HepG2 (cell line): ENCODE data around the gene PXMP2. TPM values are rescaled to one million over a fixed set of nuclear protein-coding genes. Genes with fewer than 3 reads are reported as not detected.

Experiments used
- ATAC-seq: fragments of 200-7000 bp; cut with Tn5 transposase; 3 replicates; pipeline ENCODE4 v1.9.1; 2020; ENCODE audit warnings: mild to moderate bottlenecking, moderate library complexity
- BruUV-seq: library from RNA; stranded (reverse); fragments of 400-500 nt; replicated peaks from 2 replicates; lab custom pipeline; 2021; lab: Mats Ljungman, UMichigan
- CTCF ChIA-PET: fragments of 300-600 bp; formaldehyde crosslinking; extraction: SDS; loops from one replicate; lab custom pipeline; 2021; ENCODE audit warnings: low total read pairs, inconsistent platforms, low intra/inter-chr PET ratio; lab: Yijun Ruan, JAX
- POLR2A ChIA-PET: fragments of 350-600 bp; sonication (Branson Sonifier 250); formaldehyde crosslinking; loops from one replicate; lab custom pipeline; 2020; ENCODE audit warnings: antibody characterized with exemption, inconsistent platforms; lab: Yijun Ruan, JAX
- DNase-seq: peaks from one replicate; pipeline ENCODE4 v3.0.0-alpha.2; 2015; ENCODE audit warnings: low spot score
- FAIRE-seq: peaks from 3 replicates; lab custom pipeline; 2011; peaks lifted over from hg19 to GRCh38; lab: Jason Lieb, UNC
- H2AFZ ChIP-seq: one replicate; pipeline ENCODE4 v1.6.1; 2011; ENCODE audit warnings: low read length, inconsistent platforms
- H3K27ac ChIP-seq: fragments of 300-600 bp; 3 replicates; pipeline ENCODE4 v1.8.0; 2011; ENCODE audit warnings: mixed run types, mild to moderate bottlenecking, mixed read lengths, low read length, inconsistent platforms; ENCODE audit not compliant: insufficient read depth; ENCODE audit errors: extremely low read length
- H3K27me3 ChIP-seq, 2 experiments: fragments of 200-600 bp in 1 of 2; 2 replicates in 1 of 2; 3 replicates in 1 of 2; pipeline versions ENCODE4 v1.6.0 to v1.8.0; 2011; ENCODE audit warnings: low read length in 2 of 2, mild to moderate bottlenecking in 2 of 2, moderate library complexity in 2 of 2, inconsistent platforms in 1 of 2; ENCODE audit not compliant: insufficient read depth in 2 of 2, control insufficient read depth in 1 of 2
- H3K36me3 ChIP-seq, 2 experiments: fragments of 200-600 bp in 1 of 2; replicated peaks in 1 of 2; 2 replicates in 1 of 2; 3 replicates in 1 of 2; pipeline versions ENCODE4 v1.5.1 to v1.8.0; 2011; ENCODE audit warnings: low read length in 2 of 2, inconsistent platforms in 1 of 2; ENCODE audit not compliant: insufficient read depth in 2 of 2, control insufficient read depth in 1 of 2
- H3K4me1 ChIP-seq: 2 replicates; pipeline ENCODE4 v1.5.1; 2012; ENCODE audit warnings: low read length, inconsistent platforms; ENCODE audit not compliant: insufficient read depth
- H3K4me2 ChIP-seq: 2 replicates; pipeline ENCODE4 v1.6.0; 2011; ENCODE audit warnings: low read depth, low read length, inconsistent platforms
- H3K4me3 ChIP-seq, 3 experiments: fragments of 200-600 bp in 1 of 3; sonication (generic), shearing (Covaris generic) in 1 of 3; replicated peaks in 1 of 3; 2 replicates each; pipeline ENCODE4 v1.5.1; 2011 to 2016; ENCODE audit warnings: low read length in 3 of 3, inconsistent platforms in 2 of 3, low read depth in 2 of 3, mild to moderate bottlenecking in 2 of 3, control low read depth in 1 of 3, mixed read lengths in 1 of 3; ENCODE audit not compliant: insufficient read depth in 1 of 3
- H3K79me2 ChIP-seq: one replicate; pipeline ENCODE4 v1.6.1; 2011; ENCODE audit warnings: low read length, inconsistent platforms; ENCODE audit not compliant: insufficient read depth
- H3K9ac ChIP-seq: 2 replicates; pipeline ENCODE4 v1.6.0; 2011; ENCODE audit warnings: mild to moderate bottlenecking, low read depth, low read length, inconsistent platforms; ENCODE audit not compliant: insufficient read depth
- H3K9me3 ChIP-seq: 2 replicates; pipeline ENCODE4 v1.5.1; 2012; ENCODE audit warnings: mild to moderate bottlenecking, low read length
- H4K20me1 ChIP-seq: 2 replicates; pipeline ENCODE4 v1.6.0; 2011; ENCODE audit warnings: inconsistent platforms, mild to moderate bottlenecking, low read length, moderate library complexity; ENCODE audit not compliant: insufficient read depth
- ATF4 ChIP-seq, 2 experiments: fragments of 450-650 bp in 1 of 2; sonication (generic) in 1 of 2; formaldehyde crosslinking; IDR thresholded peaks; 2 replicates each; pipeline versions ENCODE4 v1.5.0 to v1.8.0; 2020 to 2022; ENCODE audit warnings: mild to moderate bottlenecking in 1 of 2, missing genetic modification reagents in 1 of 2
- ATF6 ChIP-seq: sonication (generic); formaldehyde crosslinking; conservative IDR thresholded peaks from 2 replicates; pipeline ENCODE4 v1.4.0; 2020; ENCODE audit warnings: missing genetic modification reagents
- CENPBD1 ChIP-seq: sonication (generic); formaldehyde crosslinking; IDR thresholded peaks from 2 replicates; pipeline ENCODE4 v1.8.0; 2022; ENCODE audit warnings: missing genetic modification reagents, low read depth, mild to moderate bottlenecking, borderline replicate concordance
- MEIS1 ChIP-seq: sonication (generic); formaldehyde crosslinking; IDR thresholded peaks from 2 replicates; pipeline ENCODE4 v1.9.0; 2021; ENCODE audit warnings: mild to moderate bottlenecking, missing genetic modification reagents, moderate library complexity, borderline replicate concordance
- MLLT10 ChIP-seq: sonication (generic); formaldehyde crosslinking; IDR thresholded peaks from 2 replicates; pipeline ENCODE4 v1.4.0; 2020; ENCODE audit warnings: missing genetic modification reagents
- NR2C2 ChIP-seq: sonication (generic); formaldehyde crosslinking; IDR thresholded peaks from 2 replicates; pipeline ENCODE4 v1.4.0; 2020; ENCODE audit warnings: missing genetic modification reagents, mild to moderate bottlenecking, moderate library complexity, borderline replicate concordance
- RBM22 ChIP-seq: fragments of 200-400 bp; formaldehyde crosslinking; optimal IDR thresholded peaks from 2 replicates; pipeline ENCODE3; 2017; ENCODE audit warnings: mild to moderate bottlenecking, low read length, moderate library complexity
- SOX6 ChIP-seq, 2 experiments: fragments of 450-650 bp in 1 of 2; sonication (generic) in 1 of 2; formaldehyde crosslinking in 1 of 2; IDR thresholded peaks; 2 replicates each; pipeline versions ENCODE4 v1.4.0 to v1.6.1; 2017 to 2020; ENCODE audit warnings: antibody characterized with exemption in 1 of 2, mild to moderate bottlenecking in 1 of 2, missing genetic modification reagents in 1 of 2
- STAT5B ChIP-seq: sonication (generic); formaldehyde crosslinking; IDR thresholded peaks from 2 replicates; pipeline ENCODE4 v1.4.0; 2020; ENCODE audit warnings: missing genetic modification reagents
- TBL1XR1 ChIP-seq: fragments of 150-350 bp; IDR thresholded peaks from 2 replicates; pipeline ENCODE4 v1.6.1; 2014; ENCODE audit warnings: borderline replicate concordance, low read length; ENCODE audit not compliant: partially characterized antibody
- THAP7 ChIP-seq: sonication (generic); formaldehyde crosslinking; IDR thresholded peaks from 2 replicates; pipeline ENCODE4 v1.8.1; 2023; ENCODE audit warnings: mild to moderate bottlenecking, missing genetic modification reagents
- ZFYVE20 ChIP-seq: sonication (generic); formaldehyde crosslinking; IDR thresholded peaks from 2 replicates; pipeline ENCODE4 v1.8.0; 2023; ENCODE audit warnings: low read depth, mild to moderate bottlenecking, moderate library complexity, missing genetic modification reagents, borderline replicate concordance
- ZNF180 ChIP-seq: sonication (generic); formaldehyde crosslinking; IDR thresholded peaks from 2 replicates; pipeline ENCODE4 v1.4.0; 2020; ENCODE audit warnings: low read depth, missing genetic modification reagents, borderline replicate concordance
- ZNF274 ChIP-seq: sonication (generic); formaldehyde crosslinking; IDR thresholded peaks from 2 replicates; pipeline ENCODE4 v1.5.1; 2020; ENCODE audit warnings: mild to moderate bottlenecking, missing genetic modification reagents
- ZNF382 ChIP-seq: sonication (generic); formaldehyde crosslinking; IDR thresholded peaks from 2 replicates; pipeline ENCODE4 v1.5.0; 2020; ENCODE audit warnings: missing genetic modification reagents, mild to moderate bottlenecking, borderline replicate concordance
- ZNF549 ChIP-seq: sonication (generic); formaldehyde crosslinking; IDR thresholded peaks from 2 replicates; pipeline ENCODE4 v1.5.0; 2020; ENCODE audit warnings: missing genetic modification reagents
- ZNF883 ChIP-seq: sonication (generic); formaldehyde crosslinking; IDR thresholded peaks from 2 replicates; pipeline ENCODE4 v1.5.1; 2020; ENCODE audit warnings: mild to moderate bottlenecking, missing genetic modification reagents; ENCODE audit errors: not compliant biosample characterization
- WGBS: methylation state at CpG from one replicate; pipeline ENCODE4 v1.1.6; 2017; ENCODE audit warnings: low lambda C conversion rate; 5-methylcytosine and 5-hydroxymethylcytosine counted together
- in situ Hi-C: cut with HindIII; loops from 2 replicates; pipeline ENCODE4 v1.10.0; 2017; ENCODE audit warnings: low pct_unique_long_range_greater_than_20kb; ENCODE audit not compliant: extremely low pct_ligation_motif_present
- intact Hi-C: fragments of 100-400 bp; cut with micrococcal nuclease; formaldehyde crosslinking; loops from one replicate; pipeline ENCODE4 v1.10.0; 2022; ENCODE audit not compliant: unreplicated experiment
- polyA plus RNA-seq, 8 experiments: library from polyadenylated mRNA; depleted of rRNA in 3 of 8; stranded (reverse) in 7 of 8; unstranded in 1 of 8; fragments of >200 nt; fragmentation: Illumina TruSeq in 4 of 8; extraction: Trizol in 4 of 8; gene quantifications; 2 replicates each; pipeline versions ENCODE4 v1.2.1 to v1.2.3, GENCODE V29; 2011 to 2016; ENCODE audit warnings: low read depth in 4 of 8, missing spikeins in 1 of 8, mixed read lengths in 1 of 8; ENCODE audit not compliant: insufficient read depth in 1 of 8
- total RNA-seq, 5 experiments: library from RNA; depleted of rRNA; stranded (reverse); fragments of >200 nt; fragmentation: Illumina TruSeq; extraction: Trizol; gene quantifications; 2 replicates each; pipeline ENCODE4 v1.2.3, GENCODE V29; 2016; ENCODE audit warnings: low read depth in 1 of 5

Gene PXMP2
- total and polyA plus RNA-seq, 2 of the 13 experiments (the other 11 are each of a cell fraction or from before 2014, with no cell fraction given): 25.5 to 42.9 TPM

GRCh38 chr12:132687211-132688164 is at the start of gene PXMP2, which contains the start of gene POLE (continued):
- peak; percentile 49; the same call in 1 of the 2 replicates for TF ChIP-seq ZFYVE20 (CRISPR knock-in tag)
- TF ChIP-seq ZNF382 (CRISPR knock-in tag): no peak
- TF ChIP-seq RBM22: no peak
- no peak; the same call in 1 of the 2 replicates for TF ChIP-seq NR2C2 (CRISPR knock-in tag)
- no peak for TF ChIP-seq THAP7
- TF ChIP-seq ZNF274: peak; percentile 51; the same call in 1 of the 2 replicates
- TF ChIP-seq ATF4 (CRISPR knock-in tag; IDR thresholded peaks at IDR 0.05): 0 out of 4 replicates have a peak, but pooled peaks of 1 of the 2 experiments have one; percentile 11
- 0 out of 2 replicates have a peak, but pooled peaks have one; percentile 22 for TF ChIP-seq STAT5B (CRISPR knock-in tag)

- Histone ChIP-seq H3K9ac (no peak overlapping the region), H3K27ac (no peak overlapping the region), H3K36me3 (peaks cover 41 to 81% of the 10 kb centered on the region in 2 experiments; a peak in 4 of 5 replicates), H2AFZ (no peak overlapping the region), H3K79me2 (no peaks in the 10 kb centered on the region), H4K20me1 (no peaks in the 10 kb centered on the region; the same call in 1 of the 2 replicates), H3K4me2 (no peak overlapping the region), H3K9me3 (no peaks in the 10 kb centered on the region), H3K27me3 (no peaks in the 10 kb centered on the region), H3K4me1 (no peaks in the 10 kb centered on the region), H3K4me3 (no peak overlapping the region)
- ChIA-PET CTCF (no interaction called here), POLR2A (no interaction called here)
- 95% methylated on average over 14 of the region's 18 CpGs for WGBS
- in situ Hi-C loops (no loop called here), intact Hi-C loops (no loop called here)
- FAIRE-seq (no peak), ATAC-seq (no peak), DNase-seq (no peak)
- BruUV-seq: no TSS peak
- no peak for TF ChIP-seq MEIS1 (CRISPR knock-in tag)
- TF ChIP-seq MLLT10 (CRISPR knock-in tag): no peak
- TF ChIP-seq ATF6 (CRISPR knock-in tag): no peak
- TF ChIP-seq ZNF549 (CRISPR knock-in tag): no peak
- no peak for TF ChIP-seq ZNF883
- no peak for TF ChIP-seq ZNF180
- TF ChIP-seq CENPBD1 (CRISPR knock-in tag): no peak
- TF ChIP-seq SOX6 (IDR thresholded peaks at IDR 0.05): no peak
- no peak for TF ChIP-seq SOX6 (CRISPR knock-in tag; IDR thresholded peaks at IDR 0.05)
- no peak for TF ChIP-seq TBL1XR1
Observed at GRCh38 chr12:132637811-132638210, 49.6 kb upstream of the PXMP2 start.
